GM12891 (cell line): Measurements from ENCODE around the gene SARDH.
"Not testable (repeated sequence)": the region's sequence is repeated elsewhere in the genome, so short reads cannot be mapped to it uniquely, and the experiment has no call there.

Source experiments
- DNase-seq: peaks from one replicate; pipeline ENCODE4 v3.0.0; 2011; ENCODE audit warnings: low spot score; ENCODE audit not compliant: insufficient read length
- FAIRE-seq: peaks from 2 replicates; lab custom pipeline; 2011; peaks lifted over from hg19 to GRCh38; lab: Jason Lieb, UNC
- PAX5 ChIP-seq: IDR thresholded peaks from 2 replicates; pipeline ENCODE4 v1.6.1; 2011; ENCODE audit warnings: low read length, moderate library complexity, mild to moderate bottlenecking; ENCODE audit not compliant: insufficient read depth, severe bottlenecking
- POLR2A ChIP-seq: IDR thresholded peaks from 2 replicates; pipeline ENCODE4 v1.6.1; 2011; ENCODE audit warnings: low read depth, low read length, control low read depth
- POLR2AphosphoS5 ChIP-seq: IDR thresholded peaks from 2 replicates; pipeline ENCODE4 v1.6.1; 2011; ENCODE audit warnings: low read depth, low read length, control low read depth
- POU2F2 ChIP-seq: IDR thresholded peaks from 2 replicates; pipeline ENCODE4 v1.6.1; 2011; ENCODE audit warnings: low read depth, mild to moderate bottlenecking, control low read depth, low read length, moderate library complexity
- SPI1 ChIP-seq: IDR thresholded peaks from 2 replicates; pipeline ENCODE4 v1.6.1; 2011; ENCODE audit warnings: low read depth, low read length, control low read depth
- TAF1 ChIP-seq: IDR thresholded peaks from 2 replicates; pipeline ENCODE4 v1.6.1; 2011; ENCODE audit warnings: low read depth, low read length, control low read depth

The SARDH gene

DNA sequence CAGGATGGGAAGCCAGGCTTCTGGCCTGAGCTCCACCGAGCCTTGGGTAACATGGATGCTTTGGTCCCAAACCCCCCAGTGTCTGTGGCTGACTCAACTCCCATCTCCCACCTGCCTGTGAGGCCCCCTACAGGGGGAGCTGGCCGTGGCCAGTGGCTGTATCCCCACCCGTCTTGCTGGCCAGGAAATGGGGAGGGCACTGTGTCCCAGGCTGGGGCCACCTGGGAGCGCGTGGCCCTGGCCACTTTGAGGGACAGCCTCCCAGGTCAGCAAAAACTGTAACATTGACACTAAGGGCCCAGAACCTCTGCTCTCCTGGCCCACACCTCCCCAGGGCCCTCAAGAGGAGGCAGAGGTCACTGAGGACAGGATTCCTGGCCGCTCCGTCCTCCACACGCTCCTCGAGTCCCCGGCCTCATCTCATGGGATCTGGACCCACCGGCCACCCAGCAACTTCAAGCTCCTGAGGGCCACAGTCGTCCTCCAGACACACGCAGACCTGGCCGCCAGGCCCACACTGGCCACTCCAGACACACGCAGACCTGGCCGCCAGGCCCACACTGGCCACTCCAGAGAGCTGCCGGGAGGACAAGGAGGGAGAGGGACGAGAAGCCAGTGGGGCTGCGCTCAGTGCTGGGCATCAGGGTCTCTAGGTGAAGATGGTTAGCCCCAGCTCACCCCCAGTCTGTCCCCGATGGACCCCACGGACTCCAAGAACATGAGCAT, 57.7 kb downstream of the SARDH start:
- TF ChIP-seq TAF1 (no peak), POLR2AphosphoS5 (no peak), PAX5 (no peak), POLR2A (no peak), POU2F2 (no peak), SPI1 (no peak)
- FAIRE-seq, result no peak

GRCh38 chr9:133679466-133680061, 58.6 kb downstream of the SARDH start:
- no peak for DNase-seq
- TF ChIP-seq PAX5 (no peak), POLR2A (no peak), SPI1 (no peak), POU2F2 (no peak), TAF1 (no peak), POLR2AphosphoS5 (no peak)
- FAIRE-seq, result no peak

More for the DNA sequence above, 57.7 kb downstream of the SARDH start:
- no peak for DNase-seq

DNA sequence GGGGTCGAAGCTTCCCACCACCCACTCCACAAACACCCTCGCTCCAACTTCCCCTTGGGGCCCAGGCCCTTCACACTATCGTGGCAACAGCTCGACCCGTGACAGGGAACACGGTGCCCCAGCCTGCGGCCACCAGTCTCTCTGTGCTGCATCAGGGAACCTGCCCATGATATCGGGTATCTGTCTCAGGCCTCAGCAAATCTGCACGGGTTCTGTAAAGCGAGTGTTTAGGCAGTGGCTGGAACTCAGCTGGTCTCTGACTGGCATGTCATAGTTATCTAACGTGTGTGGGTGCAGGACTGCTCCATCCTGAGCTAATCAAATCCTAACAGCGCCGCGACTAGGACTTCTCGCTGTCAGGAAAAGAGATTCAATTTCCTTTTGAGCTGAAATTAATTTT, 59.1 kb downstream of the SARDH start:
- DNase-seq, result no peak
- TF ChIP-seq POU2F2 (no peak), POLR2AphosphoS5 (no peak), TAF1 (no peak), POLR2A (no peak), PAX5 (no peak), SPI1 (no peak)
- no peak for FAIRE-seq

DNA sequence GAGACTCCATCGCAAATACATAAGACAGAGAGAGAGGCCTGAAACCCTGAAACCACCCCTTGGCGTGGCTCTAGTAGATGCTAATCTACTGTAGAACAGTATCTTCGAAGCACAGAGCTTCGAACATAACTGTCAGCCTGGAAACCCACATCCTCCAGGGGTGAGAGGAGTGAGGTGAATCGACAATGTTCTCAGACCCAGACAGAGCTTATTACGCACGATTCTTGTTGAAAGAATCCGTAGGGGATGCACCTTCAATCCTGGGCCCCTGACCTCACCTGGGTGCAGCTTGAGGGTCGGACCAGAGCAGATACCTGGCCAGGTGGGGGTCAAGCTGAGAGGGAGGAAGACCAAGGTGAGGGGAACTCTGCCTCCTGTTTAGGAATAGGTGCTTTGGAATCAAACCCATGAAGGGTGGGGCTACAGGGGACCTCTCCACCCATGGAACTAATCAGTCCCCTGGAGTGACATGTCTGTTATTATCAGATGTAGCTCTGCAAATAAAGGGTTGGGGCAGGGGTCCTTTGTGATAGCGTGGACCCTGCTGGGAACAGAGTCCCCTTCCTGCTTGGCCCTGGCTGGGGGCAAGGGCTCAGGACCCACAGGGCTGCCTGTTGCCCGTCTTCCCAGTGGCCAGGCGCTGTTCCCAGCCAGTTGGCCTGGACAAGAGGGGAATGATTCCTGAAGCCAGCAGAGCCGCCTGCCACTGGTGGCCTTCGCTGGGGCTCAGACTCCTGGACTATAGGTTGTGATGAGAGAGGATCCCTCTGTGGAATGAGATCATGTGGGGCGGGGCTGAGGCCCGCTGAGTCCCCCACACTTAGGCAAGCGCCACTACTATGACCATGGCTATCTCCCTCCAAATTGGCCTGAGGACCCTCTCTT, 60.8 kb downstream of the SARDH start:
- TF ChIP-seq TAF1 (no peak), POU2F2 (no peak)
- FAIRE-seq (no peak), DNase-seq (no peak)

- TF ChIP-seq POU2F2, result no peak
- TF ChIP-seq SPI1, result no peak
- no peak for TF ChIP-seq PAX5
- no peak for TF ChIP-seq POLR2A
- TF ChIP-seq TAF1, result no peak
- no peak for TF ChIP-seq POLR2AphosphoS5
- DNase-seq (no peak), FAIRE-seq (no peak)
Measured at GRCh38 chr9:133676450-133676849, 61.7 kb downstream of the SARDH start.

GRCh38 chr9:133675796-133676195, 62.4 kb downstream of the SARDH start:
- not testable (repeated sequence) for FAIRE-seq, DNase-seq

DNA sequence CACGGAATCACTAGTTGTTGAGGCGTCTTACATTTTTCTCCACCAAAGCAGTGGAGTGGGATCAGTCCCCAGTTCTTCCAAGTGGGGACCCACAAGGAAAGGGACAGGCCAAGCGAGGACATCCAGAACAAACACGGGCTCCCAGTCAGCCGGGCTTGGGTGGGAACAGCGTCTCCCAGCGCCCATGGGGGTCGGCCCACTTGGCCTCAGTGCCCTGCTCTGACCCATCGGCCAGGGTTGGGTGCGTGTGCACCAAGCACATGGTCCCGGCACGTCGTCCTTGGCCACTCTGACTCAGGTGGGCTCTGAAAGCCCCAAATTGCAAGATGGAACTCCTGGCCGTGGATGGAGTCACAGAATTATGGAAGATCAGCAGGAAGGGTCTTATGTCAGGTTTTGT, 64.1 kb downstream of the SARDH start:
- TF ChIP-seq SPI1 (no peak), POU2F2 (no peak), TAF1 (no peak), POLR2AphosphoS5 (no peak), PAX5 (no peak), POLR2A (no peak)
- FAIRE-seq (no peak), DNase-seq (no peak)

DNA sequence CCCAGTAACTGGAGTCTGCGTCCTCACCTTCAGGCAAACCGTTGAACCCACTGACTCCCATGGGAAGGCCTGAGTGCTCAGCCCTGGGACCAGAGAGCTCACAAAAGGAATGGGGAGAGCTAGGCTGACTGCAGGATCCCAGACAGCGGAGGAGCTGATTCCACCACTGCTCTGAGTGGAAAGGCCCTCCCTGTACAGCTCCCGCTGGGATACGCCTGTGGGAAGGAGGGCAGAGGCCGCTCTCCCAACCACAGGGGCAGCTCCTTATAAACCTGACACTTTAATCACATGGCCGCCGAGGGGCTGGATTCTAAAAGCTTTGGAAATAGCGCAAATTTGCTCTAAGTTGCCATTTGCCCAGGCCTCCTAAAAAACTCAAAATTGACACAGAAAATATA, 64.9 kb downstream of the SARDH start:
- DNase-seq, result no peak
- no peak for TF ChIP-seq POU2F2
- TF ChIP-seq POLR2A, result no peak
- TF ChIP-seq SPI1, result no peak
- no peak for TF ChIP-seq PAX5
- TF ChIP-seq POLR2AphosphoS5, result no peak
- TF ChIP-seq TAF1, result no peak
- FAIRE-seq, result no peak

DNA sequence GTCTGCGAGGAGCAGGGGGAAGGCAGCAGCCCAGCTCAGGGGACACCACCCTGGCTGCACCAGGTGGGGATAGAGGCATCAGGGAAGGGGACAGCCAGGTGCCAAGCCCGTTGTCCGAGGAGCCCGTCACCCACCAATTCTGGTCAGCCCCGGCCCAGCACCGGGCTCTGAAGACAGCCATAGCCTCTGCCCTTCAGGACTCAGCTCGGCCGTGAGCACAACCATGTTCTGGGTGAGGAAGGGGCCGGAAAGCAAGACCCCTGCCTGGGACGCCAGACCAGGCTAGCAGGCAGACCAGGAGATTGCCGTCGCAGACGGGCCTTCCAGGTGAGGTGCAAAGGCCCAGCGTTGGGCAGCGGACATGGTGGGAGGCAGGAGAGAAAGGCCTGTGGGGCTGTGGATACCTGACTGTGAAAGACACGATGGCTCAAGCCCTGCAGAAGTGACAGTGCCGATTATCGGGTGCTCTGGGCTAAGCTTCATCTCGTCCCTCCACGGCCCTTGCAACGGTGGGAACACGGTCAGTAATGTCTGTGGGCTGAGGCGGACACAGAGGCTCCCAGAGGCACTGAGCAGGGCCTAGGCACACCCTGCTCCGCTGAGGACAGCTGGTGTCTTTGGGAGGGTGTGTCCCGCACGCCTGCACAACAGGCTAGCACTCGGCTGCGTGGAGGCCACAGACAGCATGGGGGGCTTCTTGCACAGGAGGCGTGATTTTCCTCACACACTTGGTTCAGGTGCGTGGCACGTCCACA, 65.5 kb downstream of the SARDH start:
- DNase-seq, result no peak
- TF ChIP-seq PAX5 (no peak), POLR2AphosphoS5 (no peak), TAF1 (no peak), SPI1 (no peak), POLR2A (no peak), POU2F2 (no peak)
- no peak for FAIRE-seq
